Prostate gland (tissue), 2 donors: ENCODE results near the gene MS4A1. TPM values are rescaled to one million over a fixed set of nuclear protein-coding genes. Genes with fewer than 3 reads are reported as not detected.

Experiments used
- DNase-seq: peaks from one replicate; pipeline ENCODE4 v3.0.0-alpha.2; 2019; ENCODE audit warnings: low spot score
- H3K27ac ChIP-seq, 2 donors: fragments of 200-600 bp; sonication (generic); 2 replicates each; pipeline ENCODE4 v1.5.1; 2017 to 2019
- H3K27me3 ChIP-seq: fragments of 200-600 bp; sonication (generic); replicated peaks from 2 replicates; pipeline ENCODE4 v1.5.1; 2019; ENCODE audit not compliant: insufficient read depth
- H3K36me3 ChIP-seq, 2 donors: fragments of 200-600 bp; sonication (generic); 1 replicate in 1 of 2; 2 replicates in 1 of 2; pipeline versions ENCODE4 v1.5.1 to v1.8.1; 2017 to 2019
- H3K4me1 ChIP-seq: fragments of 200-600 bp; sonication (generic); replicated peaks from 2 replicates; pipeline ENCODE4 v1.5.1; 2019
- H3K4me3 ChIP-seq, 2 donors: fragments of 200-600 bp; sonication (generic); 2 replicates each; pipeline ENCODE4 v1.5.1; 2017 to 2019
- H3K9me3 ChIP-seq: fragments of 200-600 bp; sonication (generic); 2 replicates; pipeline ENCODE4 v1.5.1; 2017
- CTCF ChIP-seq, 4 experiments: fragments of 200-600 bp in 2 of 4; fragments of 450-650 bp in 2 of 4; sonication (generic) in 2 of 4; IDR thresholded peaks; 1 replicate in 3 of 4; 2 replicates in 1 of 4; pipeline ENCODE4 v1.5.1; 2016 to 2019; ENCODE audit warnings: antibody characterized with exemption in 4 of 4, mild to moderate bottlenecking in 2 of 4, moderate library complexity in 2 of 4
- POLR2A ChIP-seq: fragments of 450-650 bp; IDR thresholded peaks from one replicate; pipeline ENCODE4 v1.6.1; 2016; ENCODE audit warnings: antibody characterized with exemption, mild to moderate bottlenecking
- POLR2AphosphoS5 ChIP-seq: sonication (generic); formaldehyde crosslinking; IDR thresholded peaks from one replicate; pipeline ENCODE4 v1.6.1; 2017; ENCODE audit warnings: antibody characterized with exemption
- WGBS: methylation state at CpG from one replicate; pipeline ENCODE4 v1.1.5; 2018; 5-methylcytosine and 5-hydroxymethylcytosine counted together
- intact Hi-C: fragments of 100-400 bp; cut with DNase I; formaldehyde crosslinking; loops from one replicate; pipeline ENCODE4 v1.14.2; 2022
- total RNA-seq, 2 donors: library from RNA; depleted of rRNA; stranded (reverse); fragments of >200 nt; gene quantifications; one replicate each; pipeline ENCODE4 v1.1.0, GENCODE V29; 2016

Gene MS4A1
- total RNA-seq, 2 donors from 2014 or later, result not detected

GRCh38 chr11:60482361-60482760, 26.7 kb downstream of the MS4A1 start:
- Histone ChIP-seq H3K36me3 (no peaks in the 10 kb centered on the region), H3K9me3 (no peaks in the 10 kb centered on the region), H3K4me1 (no peaks in the 10 kb centered on the region), H3K27ac (no peak overlapping the region), H3K27me3 (no peaks in the 10 kb centered on the region), H3K4me3 (no peak overlapping the region)
- no peak for DNase-seq
- intact Hi-C loops, result no loop called here
- WGBS, result 53% methylated on average over 2 of the region's 2 CpGs
- TF ChIP-seq CTCF (IDR thresholded peaks at IDR 0.05) (no peak), POLR2AphosphoS5 (no peak), POLR2A (no peak)

- WGBS, result 75% methylated on average over 5 of the region's 5 CpGs
- Histone ChIP-seq H3K4me3 (no peak overlapping the region), H3K27ac (no peak overlapping the region), H3K4me1 (no peaks in the 10 kb centered on the region), H3K27me3 (no peaks in the 10 kb centered on the region), H3K36me3 (no peaks in the 10 kb centered on the region), H3K9me3 (no peaks in the 10 kb centered on the region)
- peak; percentile 19 for DNase-seq
- TF ChIP-seq POLR2AphosphoS5 (no peak), POLR2A (no peak), CTCF (IDR thresholded peaks at IDR 0.05) (peak in 3 of 4 experiments; percentile 44 to 49 (median 49))
- intact Hi-C loops, result no loop called here
These were observed 30.3 kb downstream of the MS4A1 start for GRCh38 chr11:60485987-60486386.

- no peak within 1 kb of the TSS for H3K27ac ChIP-seq
- H3K4me3 ChIP-seq, result no peak within 1 kb of the TSS
- WGBS, result 47% methylated on average over 4 of the region's 4 CpGs
- no peaks in the 10 kb centered on the region for H3K36me3 ChIP-seq
- DNase-seq, result no peak
- intact Hi-C loops, result no loop called here
- no peaks in the 10 kb centered on the region for H3K9me3 ChIP-seq
- no peaks in the 10 kb centered on the region for H3K27me3 ChIP-seq
- H3K4me1 ChIP-seq, result no peaks in the 10 kb centered on the region
- TF ChIP-seq POLR2A (no peak), POLR2AphosphoS5 (peak; percentile 42), CTCF (IDR thresholded peaks at IDR 0.05) (no peak)
These were observed 36.9 kb downstream of the MS4A1 start, which contains the start of gene MS4A12 for GRCh38 chr11:60492488-60493009. Gene MS4A12 (plus strand): TSS chr11:60492778. CDS start chr11:60497319, 4,541 bp downstream.

- DNase-seq, result no peak
- WGBS, result 96% methylated on average over 2 of the region's 2 CpGs
- Histone ChIP-seq H3K4me3 (no peak overlapping the region), H3K9me3 (no peaks in the 10 kb centered on the region), H3K4me1 (no peaks in the 10 kb centered on the region), H3K27me3 (no peaks in the 10 kb centered on the region), H3K27ac (no peak overlapping the region), H3K36me3 (no peaks in the 10 kb centered on the region)
- intact Hi-C loops, result no loop called here
- TF ChIP-seq POLR2A (no peak), POLR2AphosphoS5 (no peak), CTCF (IDR thresholded peaks at IDR 0.05) (no peak)
These were observed 37.8 kb downstream of the MS4A1 start for GRCh38 chr11:60493454-60493853.

- Histone ChIP-seq H3K9me3 (no peaks in the 10 kb centered on the region), H3K27ac (no peak overlapping the region), H3K4me1 (no peaks in the 10 kb centered on the region), H3K36me3 (no peaks in the 10 kb centered on the region), H3K4me3 (no peak overlapping the region), H3K27me3 (no peaks in the 10 kb centered on the region)
- TF ChIP-seq CTCF (IDR thresholded peaks at IDR 0.05) (no peak), POLR2AphosphoS5 (no peak), POLR2A (no peak)
- 71% methylated on average over 2 of the region's 2 CpGs for WGBS
- intact Hi-C loops, result no loop called here
- DNase-seq, result no peak
These were observed 42.8 kb downstream of the MS4A1 start for GRCh38 chr11:60498399-60498798.
